ENCODE data around the gene ZNF385A.

Gene ZNF385A

DNA sequence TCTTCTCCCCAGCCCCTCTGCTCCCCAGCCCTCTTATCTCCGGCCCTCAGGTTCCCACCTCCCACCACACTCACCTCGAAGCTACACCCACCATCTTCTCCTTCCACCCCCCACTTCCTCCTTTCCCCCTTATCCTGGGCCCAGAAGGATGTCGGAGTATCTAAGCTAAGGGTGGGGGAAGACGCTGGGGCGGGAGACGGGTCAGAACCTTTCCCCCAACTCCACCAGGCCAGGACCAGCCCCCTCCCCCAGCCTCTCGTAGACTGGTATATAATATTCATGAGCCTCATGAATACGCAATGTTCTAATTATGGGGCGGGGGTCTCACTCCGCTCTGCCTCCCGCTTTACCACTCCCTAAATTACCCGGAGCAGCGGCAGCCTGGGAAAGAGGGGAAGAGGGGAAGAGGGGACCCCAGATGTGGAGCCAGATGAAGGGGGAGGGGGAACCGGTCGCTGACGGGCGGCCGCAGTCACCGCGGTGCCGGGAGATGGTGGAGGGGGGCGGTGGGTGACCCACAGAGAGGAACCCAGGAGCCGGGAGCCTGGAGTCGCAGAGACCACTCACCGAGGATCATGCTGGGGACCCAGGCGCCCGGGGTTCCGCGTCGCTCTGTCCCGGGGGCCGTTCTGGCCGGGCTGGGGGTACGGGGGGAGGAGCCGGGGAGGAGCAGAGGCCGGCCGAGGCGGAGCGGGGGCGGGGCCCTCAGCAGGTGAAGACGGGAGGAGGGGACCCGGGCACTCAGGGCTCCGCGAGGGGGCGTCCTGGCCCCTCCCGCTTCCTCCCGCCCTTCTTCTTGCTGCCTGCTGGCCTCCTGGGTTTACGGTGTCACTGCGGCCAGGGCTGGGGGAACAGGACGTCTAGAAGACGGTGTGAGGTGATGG lies 6.4 kb upstream of the ZNF385A start:
- FAIRE-seq, result no peak

DNA sequence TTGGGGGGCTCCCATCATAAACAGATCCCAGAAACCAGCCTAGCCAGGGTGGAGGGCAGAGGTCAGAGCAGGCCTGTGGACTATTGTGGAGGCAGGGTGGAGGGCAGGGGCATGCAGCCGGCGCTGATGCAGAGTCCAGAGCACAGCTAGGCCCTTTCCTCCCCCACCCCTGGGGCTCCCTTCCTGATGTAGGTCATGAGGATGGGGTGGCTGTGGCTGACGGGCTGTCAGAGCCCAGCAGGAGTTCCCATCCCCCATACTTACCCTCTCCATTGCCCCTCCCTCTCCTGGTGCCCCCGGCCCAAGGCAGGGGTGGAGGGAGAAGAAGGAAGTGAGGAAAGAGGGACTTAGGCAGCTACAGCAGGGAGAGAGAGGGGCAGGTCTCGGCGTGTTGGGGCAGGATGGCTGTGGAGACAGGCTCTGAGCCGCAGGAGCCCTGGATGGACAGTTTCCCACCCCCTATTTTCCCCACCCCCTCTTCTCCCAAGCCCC lies 5.7 kb upstream of the ZNF385A start:
- no peak for FAIRE-seq

DNA sequence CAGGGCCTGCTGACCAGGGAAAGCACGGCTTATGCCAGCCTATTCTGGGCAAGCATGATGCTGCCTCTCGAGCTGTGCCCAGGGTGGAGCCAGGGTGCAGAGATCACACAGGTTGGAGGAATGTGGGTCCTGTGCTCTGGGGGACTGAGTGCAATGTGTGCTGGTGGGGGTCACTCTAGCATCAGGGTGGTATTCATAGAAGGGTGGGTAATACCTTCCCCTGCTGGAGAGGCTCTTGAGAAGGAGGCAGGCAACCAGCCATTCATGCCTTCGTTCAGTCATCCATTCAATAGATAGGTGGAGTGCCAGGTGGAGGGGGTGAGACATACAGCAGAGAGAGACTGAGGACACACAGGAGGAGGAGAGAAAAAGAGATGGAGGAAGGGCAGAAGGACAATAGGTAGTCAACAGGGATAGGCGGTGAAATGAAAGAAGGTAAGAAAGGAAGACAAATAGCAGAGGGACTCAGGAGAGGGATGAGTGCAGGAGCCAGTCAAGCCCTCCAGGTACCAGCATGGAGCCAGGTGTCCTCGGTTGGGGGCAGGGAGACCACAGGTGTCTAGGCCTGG lies 5.2 kb upstream of the ZNF385A start:
- no peak for FAIRE-seq

- no peak for FAIRE-seq
Measured at GRCh38 chr12:54389134-54389508, 4.6 kb upstream of the ZNF385A start.

DNA sequence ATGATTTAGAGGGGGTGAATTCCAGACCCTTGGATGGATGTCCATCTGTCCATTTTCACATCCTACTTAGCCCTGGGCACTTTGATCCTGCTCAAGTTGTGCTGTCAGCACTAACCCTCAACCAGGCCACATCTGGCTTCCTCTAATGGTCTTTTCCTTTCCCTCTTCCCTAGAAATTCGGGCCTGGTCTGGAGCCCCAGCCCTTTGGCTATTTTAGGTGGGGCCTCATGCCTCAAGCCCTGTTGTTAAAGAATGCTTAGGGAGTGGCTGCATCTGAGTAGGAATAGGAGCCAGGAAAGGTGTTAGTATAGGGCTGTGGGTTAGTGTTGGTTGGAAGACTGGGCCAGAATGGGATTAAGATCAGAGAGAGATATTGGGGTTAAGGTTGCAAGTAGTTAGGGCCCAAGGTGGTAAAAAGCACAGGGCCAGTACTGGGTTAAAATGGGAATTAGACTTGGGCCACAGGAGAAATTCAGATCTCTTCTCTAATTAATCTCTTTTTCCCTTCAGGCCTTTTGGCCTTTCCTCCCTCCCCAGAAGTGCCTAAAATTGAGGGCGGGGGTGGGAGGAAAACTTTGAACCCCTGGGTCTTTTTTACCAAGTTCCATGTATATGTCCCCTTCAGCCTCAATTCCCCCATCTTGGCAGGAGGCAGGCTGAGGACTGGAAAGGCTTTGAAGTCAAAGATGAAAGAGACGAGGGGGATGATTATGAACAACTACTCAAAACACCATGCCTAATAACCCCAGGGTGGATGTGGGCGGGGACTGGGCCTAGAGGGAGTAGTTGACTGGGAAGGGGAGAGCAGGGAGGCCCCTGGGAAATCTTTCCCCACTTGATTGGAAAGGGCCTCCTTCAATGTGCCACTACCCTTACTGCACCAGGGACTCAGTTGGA lies 4.0 kb upstream of the ZNF385A start:
- FAIRE-seq, result no peak

GRCh38 chr12:54387114-54387467 lies 2.6 kb upstream of the ZNF385A start:
- FAIRE-seq, result no peak

DNA sequence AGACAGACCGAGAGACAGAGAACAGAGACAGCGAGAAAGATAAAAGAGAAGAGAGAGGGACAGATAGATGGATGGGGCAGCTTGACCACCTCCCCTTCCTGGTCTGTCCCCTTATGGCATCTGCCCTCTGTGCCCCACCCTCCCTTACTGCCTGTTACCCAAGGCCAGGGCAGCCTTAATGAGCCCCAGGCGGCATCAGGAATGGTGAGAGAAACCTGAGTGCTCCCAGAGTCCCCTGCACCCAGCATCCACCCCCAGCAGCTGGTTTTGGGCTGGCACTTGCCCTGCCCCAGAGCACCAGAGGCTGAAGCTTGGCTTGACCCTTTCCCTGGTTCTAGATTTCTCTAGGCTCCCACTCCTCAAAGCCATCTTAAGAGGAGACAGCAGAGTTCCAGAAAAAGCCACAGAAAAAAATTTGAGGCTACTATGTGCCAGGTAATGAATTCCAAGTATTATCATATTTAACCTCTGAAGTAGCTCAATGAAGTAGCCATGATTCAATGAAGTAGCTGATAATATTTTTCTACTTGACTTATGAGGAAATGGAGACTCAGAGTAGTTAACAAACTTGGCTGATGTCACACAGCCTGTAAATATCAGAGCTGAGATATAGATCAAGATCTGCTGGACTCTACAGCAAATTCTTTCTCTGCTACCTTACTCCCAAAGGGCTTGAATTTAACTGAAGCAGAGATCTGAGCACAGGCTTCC lies 2.0 kb upstream of the ZNF385A start:
- no peak for FAIRE-seq

DNA sequence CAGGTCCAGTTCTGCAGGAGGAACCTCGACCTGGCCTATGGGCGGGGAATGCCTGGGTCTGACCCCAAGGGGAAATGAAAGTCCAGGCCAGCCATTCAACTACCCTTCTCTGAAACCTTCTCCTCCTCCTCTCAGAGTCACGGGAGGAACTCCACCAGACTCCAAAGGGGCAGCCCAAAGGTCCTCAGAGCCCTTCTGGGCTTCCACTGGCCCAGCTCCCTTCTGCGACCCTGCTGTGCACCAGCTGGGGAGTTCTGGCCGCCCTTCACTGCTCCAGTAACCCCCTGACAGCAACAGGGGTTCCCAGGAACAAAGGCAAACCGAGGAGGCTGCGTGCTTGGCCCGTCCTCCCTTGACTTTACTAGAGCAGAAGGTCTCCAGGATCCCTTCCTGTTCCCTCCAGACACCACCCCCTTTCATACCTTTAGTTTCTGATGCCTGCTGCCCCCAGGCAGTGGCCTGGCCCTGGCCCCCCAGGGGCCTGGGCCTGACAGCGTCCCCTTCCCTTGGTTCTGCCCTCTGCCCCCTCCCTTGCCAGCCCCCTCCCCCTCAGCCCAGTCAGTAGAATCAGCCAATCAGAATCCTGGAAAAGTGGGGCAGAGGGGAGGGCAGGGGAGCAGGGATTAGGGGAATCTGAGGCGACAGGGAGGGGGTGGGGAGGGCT lies 850 bp upstream of the ZNF385A start:
- no peak for FAIRE-seq

DNA sequence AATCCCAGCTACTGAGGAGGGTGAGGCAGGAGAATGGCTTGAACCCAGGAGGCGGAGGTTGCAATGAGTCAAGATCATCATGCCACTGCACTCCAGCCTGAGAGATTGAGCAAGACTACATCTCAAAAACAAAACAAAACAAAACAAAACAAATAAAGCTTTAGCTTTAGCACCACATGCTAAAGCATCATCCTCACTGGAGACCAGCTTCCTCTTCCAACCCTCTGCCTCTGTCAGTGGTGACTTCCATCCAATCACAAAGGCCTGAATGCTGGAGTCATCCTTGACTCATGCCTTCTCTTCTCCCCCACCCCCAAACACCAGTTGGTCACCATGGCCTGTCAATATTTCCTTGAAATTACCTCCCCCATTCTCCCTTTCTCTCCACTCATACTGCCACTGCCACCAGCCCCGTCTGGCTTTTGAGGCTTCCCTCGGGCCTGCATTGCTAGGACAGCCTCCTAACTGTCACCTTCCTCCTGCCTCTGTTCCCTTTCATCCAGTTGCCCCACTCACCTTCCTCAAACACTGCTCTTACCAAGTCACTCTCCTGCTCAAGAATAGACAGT lies 1.4 kb downstream of the ZNF385A start:
- FAIRE-seq, result no peak

DNA sequence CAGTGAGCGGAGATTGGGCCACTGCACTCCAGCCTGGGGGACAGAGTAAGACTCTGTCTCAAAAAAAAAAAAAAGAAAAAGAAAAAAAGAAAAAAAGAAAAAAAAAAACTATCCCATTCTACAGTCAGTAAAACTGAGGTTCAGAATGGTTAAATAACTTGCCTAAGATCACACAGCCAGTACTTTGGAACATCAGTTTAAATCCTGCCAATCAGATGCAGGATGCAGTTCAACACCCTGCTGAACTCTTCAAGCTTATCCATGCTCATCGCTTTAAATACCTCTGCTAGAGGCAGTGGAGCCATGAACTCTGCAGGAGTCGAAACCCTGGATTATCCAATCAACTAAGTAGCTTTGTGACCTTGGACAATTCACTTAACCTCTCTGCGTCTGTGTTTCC lies 3.4 kb downstream of the ZNF385A start:
- no peak for FAIRE-seq

DNA sequence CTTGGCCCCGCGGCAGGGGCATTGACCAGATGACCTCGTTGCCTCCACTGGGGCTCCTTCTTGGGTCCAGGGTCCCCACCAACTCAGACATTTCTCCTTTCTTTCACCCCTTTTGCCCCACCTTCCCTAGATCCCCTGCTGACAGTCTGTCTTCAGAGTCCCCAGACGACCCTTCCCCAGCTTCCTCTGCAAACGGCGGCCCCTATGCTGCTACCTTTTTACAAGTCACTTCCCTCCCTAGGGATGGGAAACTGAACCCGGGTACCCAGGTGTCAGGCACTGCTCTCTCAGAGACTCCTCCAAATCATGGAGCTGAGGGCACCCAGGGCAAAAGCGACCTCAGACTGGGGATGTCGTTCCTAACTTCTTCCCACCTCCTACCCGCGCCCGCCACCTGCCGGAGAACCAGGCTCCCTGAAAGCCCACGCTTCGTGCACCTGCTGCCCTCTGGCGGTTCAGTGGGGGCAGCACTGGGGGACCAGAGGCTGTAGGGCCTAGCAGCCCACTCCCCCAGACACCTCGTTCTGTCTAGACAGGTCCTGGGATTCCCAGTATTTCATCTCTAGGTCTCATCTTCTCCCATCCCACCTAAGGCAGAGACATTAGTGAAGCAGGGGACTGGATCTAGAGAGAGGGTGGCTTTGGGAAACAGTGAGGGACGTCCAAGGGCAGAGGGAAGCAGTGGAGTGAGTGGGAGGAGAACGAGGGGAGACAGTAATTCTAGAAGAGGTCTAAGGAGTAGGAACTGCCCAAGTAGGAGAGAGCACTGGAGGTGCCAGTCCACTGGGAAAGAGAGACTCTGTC lies 4.9 kb downstream of the ZNF385A start:
- no peak for FAIRE-seq

DNA sequence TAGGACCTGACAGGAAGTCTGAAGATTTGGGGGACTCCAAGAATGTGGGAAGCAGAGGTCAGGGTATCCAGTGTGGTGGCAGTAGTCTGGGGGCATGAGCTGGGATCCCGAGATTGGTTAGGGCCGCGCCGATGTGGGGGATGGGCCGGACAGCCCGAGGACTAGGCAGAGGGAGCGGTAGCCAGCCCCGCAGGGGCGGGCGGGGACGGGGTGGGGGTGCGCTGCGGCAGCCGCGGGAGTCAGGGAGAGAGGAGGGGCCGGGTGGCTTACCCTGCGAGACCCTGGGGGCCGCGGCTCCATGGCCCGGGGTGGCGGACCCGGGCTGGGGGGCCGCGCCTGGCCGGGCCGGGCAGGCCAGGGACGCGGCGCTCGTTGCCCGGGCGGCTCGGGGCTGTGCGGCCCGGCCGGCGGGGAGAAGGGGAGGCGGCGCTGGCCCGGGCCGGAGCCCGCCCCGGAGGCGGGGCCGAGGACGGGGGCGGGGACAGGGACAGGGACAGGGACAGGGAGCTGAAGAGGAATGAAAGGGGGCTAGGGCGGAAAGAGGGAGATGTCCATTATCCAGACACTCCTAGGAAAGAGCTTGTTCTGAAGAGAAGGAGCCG lies 5.6 kb downstream of the ZNF385A start:
- FAIRE-seq, result no peak

- no peak for FAIRE-seq
Measured at GRCh38 chr12:54377797-54378515, 6.6 kb downstream of the ZNF385A start.

- FAIRE-seq, result no peak
Measured at GRCh38 chr12:54377007-54377406, 7.5 kb downstream of the ZNF385A start.

DNA sequence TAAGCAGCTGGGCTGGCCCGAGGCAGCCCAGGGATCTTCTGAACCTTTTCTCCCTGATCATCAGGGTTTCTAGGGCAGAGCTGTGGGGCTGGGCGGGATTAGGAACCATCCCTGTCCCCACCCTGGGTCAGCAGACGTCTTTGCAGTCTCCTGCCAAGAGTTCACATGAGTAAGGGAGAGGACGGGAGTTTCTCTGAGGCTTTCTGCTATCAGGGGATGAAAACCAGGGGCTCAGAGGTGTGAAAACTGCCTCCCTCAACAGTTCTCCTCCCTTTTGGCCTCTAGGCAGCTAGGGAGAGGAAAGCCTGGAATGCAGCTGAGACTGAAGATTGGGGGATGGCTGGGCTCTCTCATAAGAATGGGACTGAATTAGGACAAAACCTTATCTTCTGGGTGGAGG lies 7.9 kb downstream of the ZNF385A start:
- FAIRE-seq, result no peak

GRCh38 chr12:54375259-54375579 lies 9.3 kb downstream of the ZNF385A start:
- no peak for FAIRE-seq

DNA sequence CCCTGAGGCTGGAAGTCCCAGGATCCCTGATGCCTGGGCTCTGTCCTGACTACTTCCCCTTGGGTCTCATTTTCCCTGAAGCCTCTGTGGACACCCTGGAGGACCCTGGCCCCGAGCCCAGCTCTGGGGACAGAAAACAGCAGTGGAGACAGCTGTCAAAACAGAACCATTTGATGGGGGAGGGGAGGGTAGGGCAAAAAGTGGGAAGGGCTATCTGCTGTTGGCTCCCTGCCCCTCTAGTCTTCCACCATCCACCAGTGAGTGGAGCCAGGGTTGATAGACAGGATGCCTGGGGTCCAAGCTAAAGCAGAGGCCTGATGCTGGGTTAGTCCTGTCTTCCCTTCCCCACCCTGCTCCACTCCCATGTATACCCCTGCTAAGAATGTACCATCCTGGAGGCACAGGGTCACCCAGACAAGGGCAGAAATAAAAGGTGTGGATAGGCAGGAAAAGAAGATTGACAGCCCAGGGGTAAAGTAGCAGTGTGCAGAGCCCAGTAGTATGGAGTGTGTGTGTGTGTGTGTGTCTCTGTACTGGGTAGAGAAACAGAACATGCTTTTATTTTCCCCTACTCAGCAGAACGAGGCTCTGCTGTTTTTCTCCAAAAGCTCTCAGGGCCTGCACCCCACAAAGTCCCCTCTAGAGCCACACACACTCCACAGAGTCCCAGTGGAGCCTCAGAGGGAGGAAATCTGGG lies 9.8 kb downstream of the ZNF385A start:
- FAIRE-seq, result no peak

- FAIRE-seq, result no peak
Measured at GRCh38 chr12:54373649-54374561, 10.6 kb downstream of the ZNF385A start.

All from endometrium (tissue), 2 donors.